ENCODE data around the gene PLCB1.

DNA sequence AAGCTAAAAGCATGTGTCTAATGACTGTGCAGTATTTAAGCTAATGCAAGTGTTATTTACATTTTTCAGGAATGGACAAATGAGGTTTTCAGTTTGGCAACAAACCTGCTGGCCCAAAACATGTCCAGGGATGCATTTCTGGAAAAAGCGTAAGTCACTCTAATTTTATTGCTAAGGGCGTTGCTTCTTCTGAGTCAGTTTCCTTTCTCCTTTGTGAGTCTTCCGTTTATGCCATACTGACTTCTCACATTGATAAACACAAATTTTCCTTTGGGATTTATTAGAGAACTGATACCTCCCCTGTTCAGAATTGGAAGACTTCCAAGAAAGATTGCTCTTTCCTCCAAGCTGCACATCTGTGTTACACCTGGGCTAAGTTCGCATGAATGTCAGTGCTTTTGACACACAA is 514.0 kb downstream of the PLCB1 start:
- TF ChIP-seq POLR2AphosphoS5 (IDR thresholded peaks at IDR 0.05), result peak in 1 of 2 donors; percentile 7
- TF ChIP-seq POLR2A (IDR thresholded peaks at IDR 0.05; ENCODE audit: low read depth), result no peak

Data from esophagus muscularis mucosa (tissue), 2 donors.